ENCODE results near the gene KAZN.

Gene KAZN

DNA sequence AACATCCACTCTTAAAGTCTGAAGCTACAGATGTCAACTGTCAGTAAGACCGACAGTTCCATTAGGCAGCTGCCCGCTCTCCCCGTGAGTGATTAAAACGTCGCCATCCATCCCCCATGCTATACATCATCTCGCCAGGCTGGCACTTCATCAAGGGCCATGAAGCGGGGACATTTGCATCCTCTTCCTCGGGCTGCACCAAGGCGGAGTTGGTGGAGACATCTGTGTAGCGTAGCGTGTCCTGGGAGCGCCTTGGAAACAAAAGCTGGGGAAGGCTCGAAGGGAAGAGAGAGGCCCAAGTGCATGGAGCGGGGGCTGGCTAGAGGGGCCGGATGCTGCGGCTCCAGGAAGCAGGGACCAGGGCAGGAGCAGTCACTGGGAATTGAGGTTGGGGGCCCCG is 250.1 kb downstream of the KAZN start:
- no peak for TF ChIP-seq CTCF (IDR thresholded peaks at IDR 0.05)
- H3K4me1 ChIP-seq (ENCODE audit: control insufficient read depth in 1 of 2, insufficient read depth in 1 of 2, low read depth in 1 of 2, low read length in 1 of 2): no peaks in the 10 kb centered on the region
- no peaks in the 10 kb centered on the region for H3K27me3 ChIP-seq
- H3K9me3 ChIP-seq: no peaks in the 10 kb centered on the region
- no peak overlapping the region for H3K27ac ChIP-seq
- no peak overlapping the region for H3K4me3 ChIP-seq (ENCODE audit: low read depth in 1 of 2, low read length in 1 of 2)
- H3K36me3 ChIP-seq: no peaks in the 10 kb centered on the region

GRCh38 chr1:14849038-14849437 is 250.6 kb downstream of the KAZN start:
- Histone ChIP-seq H3K27me3 (no peaks in the 10 kb centered on the region), H3K9me3 (no peaks in the 10 kb centered on the region), H3K36me3 (no peaks in the 10 kb centered on the region), H3K27ac (no peak overlapping the region), H3K4me3 (ENCODE audit: low read depth in 1 of 2, low read length in 1 of 2) (no peak overlapping the region), H3K4me1 (ENCODE audit: control insufficient read depth in 1 of 2, insufficient read depth in 1 of 2, low read depth in 1 of 2, low read length in 1 of 2) (no peaks in the 10 kb centered on the region)
- TF ChIP-seq CTCF (IDR thresholded peaks at IDR 0.05): no peak

GRCh38 chr1:14850563-14850962 is 252.1 kb downstream of the KAZN start:
- no peak overlapping the region for H3K27ac ChIP-seq
- no peak for TF ChIP-seq CTCF (IDR thresholded peaks at IDR 0.05)
- no peak overlapping the region for H3K4me3 ChIP-seq (ENCODE audit: low read depth in 1 of 2, low read length in 1 of 2)
- H3K9me3 ChIP-seq: no peaks in the 10 kb centered on the region
- H3K36me3 ChIP-seq: no peaks in the 10 kb centered on the region
- no peaks in the 10 kb centered on the region for H3K27me3 ChIP-seq
- no peaks in the 10 kb centered on the region for H3K4me1 ChIP-seq (ENCODE audit: control insufficient read depth in 1 of 2, insufficient read depth in 1 of 2, low read depth in 1 of 2, low read length in 1 of 2)

GRCh38 chr1:14851760-14852159 is 253.3 kb downstream of the KAZN start:
- H3K4me3 ChIP-seq (ENCODE audit: low read depth in 1 of 2, low read length in 1 of 2): no peak overlapping the region
- no peak for TF ChIP-seq CTCF (IDR thresholded peaks at IDR 0.05)
- H3K27me3 ChIP-seq: peaks cover 8% of the 10 kb centered on the region
- no peaks in the 10 kb centered on the region for H3K36me3 ChIP-seq
- H3K27ac ChIP-seq: no peak overlapping the region
- no peaks in the 10 kb centered on the region for H3K9me3 ChIP-seq
- no peaks in the 10 kb centered on the region for H3K4me1 ChIP-seq (ENCODE audit: control insufficient read depth in 1 of 2, insufficient read depth in 1 of 2, low read depth in 1 of 2, low read length in 1 of 2)

GRCh38 chr1:14852291-14852690 is 253.8 kb downstream of the KAZN start:
- no peak for TF ChIP-seq CTCF (IDR thresholded peaks at IDR 0.05)
- no peak overlapping the region for H3K4me3 ChIP-seq (ENCODE audit: low read depth in 1 of 2, low read length in 1 of 2)
- no peaks in the 10 kb centered on the region for H3K9me3 ChIP-seq
- no peaks in the 10 kb centered on the region for H3K36me3 ChIP-seq
- peaks cover 8% of the 10 kb centered on the region for H3K27me3 ChIP-seq
- no peaks in the 10 kb centered on the region for H3K4me1 ChIP-seq (ENCODE audit: control insufficient read depth in 1 of 2, insufficient read depth in 1 of 2, low read depth in 1 of 2, low read length in 1 of 2)
- no peak overlapping the region for H3K27ac ChIP-seq

DNA sequence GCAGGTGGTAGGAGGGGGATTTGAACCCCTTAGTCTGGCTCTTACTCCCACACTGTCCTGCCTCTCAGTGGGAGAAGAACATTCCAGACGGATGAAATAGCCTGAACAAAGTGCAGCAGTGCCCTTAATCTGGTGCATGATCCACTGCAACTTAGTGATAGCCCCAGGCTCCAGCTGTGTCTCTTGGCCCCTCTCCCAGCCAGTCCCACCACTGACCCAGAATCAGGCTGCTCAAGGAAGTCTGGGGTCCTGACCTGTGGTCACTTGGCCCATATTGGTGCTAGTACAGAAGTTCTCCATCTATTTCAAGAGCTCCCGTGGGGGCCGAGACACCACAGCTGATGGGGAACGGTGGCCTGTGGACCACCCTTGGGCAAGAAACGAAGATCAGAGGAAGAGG is 255.0 kb downstream of the KAZN start:
- no peaks in the 10 kb centered on the region for H3K4me1 ChIP-seq (ENCODE audit: control insufficient read depth in 1 of 2, insufficient read depth in 1 of 2, low read depth in 1 of 2, low read length in 1 of 2)
- H3K27ac ChIP-seq: no peak overlapping the region
- no peaks in the 10 kb centered on the region for H3K9me3 ChIP-seq
- TF ChIP-seq CTCF (IDR thresholded peaks at IDR 0.05): no peak
- peaks cover 8% of the 10 kb centered on the region for H3K27me3 ChIP-seq
- H3K36me3 ChIP-seq: no peaks in the 10 kb centered on the region
- no peak overlapping the region for H3K4me3 ChIP-seq (ENCODE audit: low read depth in 1 of 2, low read length in 1 of 2)
